Thymus (tissue), 11 donors: ENCODE results near the gene FAAH2. TPM values are rescaled to one million over a fixed set of nuclear protein-coding genes. Genes with fewer than 3 reads are reported as not detected.

Experiments used
- DNase-seq, 9 donors: peaks; one replicate each; pipeline ENCODE4 v3.0.0-alpha.2; 2013; ENCODE audit warnings: low spot score in 9 of 9, low read depth in 6 of 9, missing footprints in 1 of 9
- H3K27ac ChIP-seq, 2 donors: one replicate each; pipeline ENCODE4 v1.5.1; 2013; ENCODE audit warnings: control low read depth in 1 of 2, low read depth in 1 of 2, low read length in 1 of 2, mild to moderate bottlenecking in 1 of 2, moderate library complexity in 1 of 2
- H3K27me3 ChIP-seq, 2 donors: one replicate each; pipeline ENCODE4 v1.5.1; 2013; ENCODE audit warnings: low read length in 1 of 2; ENCODE audit not compliant: control insufficient read depth in 2 of 2, insufficient read depth in 1 of 2
- H3K36me3 ChIP-seq, 2 donors: one replicate each; pipeline ENCODE4 v1.5.1; 2013; ENCODE audit warnings: low read length in 1 of 2, mild to moderate bottlenecking in 1 of 2, moderate library complexity in 1 of 2; ENCODE audit not compliant: control insufficient read depth in 2 of 2, insufficient read depth in 2 of 2
- H3K4me1 ChIP-seq, 2 donors: one replicate each; pipeline ENCODE4 v1.5.1; 2013; ENCODE audit warnings: low read length in 2 of 2; ENCODE audit not compliant: control insufficient read depth in 2 of 2, insufficient read depth in 2 of 2
- H3K4me3 ChIP-seq, 2 donors: one replicate each; pipeline ENCODE4 v1.5.1; 2013; ENCODE audit warnings: low read length in 2 of 2, control low read depth in 1 of 2, mild to moderate bottlenecking in 1 of 2
- H3K9me3 ChIP-seq, 2 donors: one replicate each; pipeline ENCODE4 v1.5.1; 2013; ENCODE audit warnings: low read length in 1 of 2, mild to moderate bottlenecking in 1 of 2; ENCODE audit not compliant: control insufficient read depth in 2 of 2, insufficient read depth in 1 of 2
- WGBS: extraction: QIAGEN DNeasy Blood & Tissue Kit; methylation state at CpG from one replicate; pipeline ENCODE4 v1.1.7; 2013; 5-methylcytosine and 5-hydroxymethylcytosine counted together
- polyA plus RNA-seq: library from polyadenylated mRNA; stranded (reverse); fragments of 200-250 nt; gene quantifications from one replicate; pipeline ENCODE4 v1.2.3, GENCODE V29; 2013
- total RNA-seq: library from RNA; stranded (reverse); fragments of 120-200 nt; gene quantifications from one replicate; pipeline ENCODE4 v1.2.4, GENCODE V29; 2013
- donor health status: healthy.

The FAAH2 gene
- total and polyA plus RNA-seq, 2 donors = 24.5 to 34.6 TPM

DNA sequence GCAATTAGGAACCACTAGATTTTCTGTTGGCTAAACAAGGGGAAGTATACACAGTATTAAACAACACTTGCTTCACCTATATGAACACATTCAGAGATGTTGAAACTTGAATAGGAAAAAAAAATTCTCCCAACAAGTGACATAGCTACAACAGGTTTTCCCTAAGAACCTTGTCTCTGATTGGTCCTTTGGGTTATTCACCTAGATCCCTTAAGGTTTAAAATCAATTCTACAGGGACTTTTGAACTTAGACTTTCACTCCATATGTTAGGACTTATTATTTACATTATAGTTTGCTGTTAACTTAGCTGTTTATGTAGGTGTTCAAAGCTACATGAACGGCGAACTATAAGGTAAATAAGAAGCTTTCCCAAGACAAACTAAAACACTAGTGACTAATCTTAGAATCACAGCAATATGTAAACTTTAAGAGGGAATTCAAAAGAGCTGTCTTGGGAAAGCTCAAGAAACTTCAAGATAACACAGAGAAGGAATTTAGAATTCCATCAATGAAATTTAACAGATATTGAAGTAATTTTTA, 233.1 kb downstream of the FAAH2 start:
- Histone ChIP-seq H3K4me3 (no peak overlapping the region), H3K36me3 (no peaks in the 10 kb centered on the region)
- WGBS = 94% methylated on average over 2 of the region's 2 CpGs

DNA sequence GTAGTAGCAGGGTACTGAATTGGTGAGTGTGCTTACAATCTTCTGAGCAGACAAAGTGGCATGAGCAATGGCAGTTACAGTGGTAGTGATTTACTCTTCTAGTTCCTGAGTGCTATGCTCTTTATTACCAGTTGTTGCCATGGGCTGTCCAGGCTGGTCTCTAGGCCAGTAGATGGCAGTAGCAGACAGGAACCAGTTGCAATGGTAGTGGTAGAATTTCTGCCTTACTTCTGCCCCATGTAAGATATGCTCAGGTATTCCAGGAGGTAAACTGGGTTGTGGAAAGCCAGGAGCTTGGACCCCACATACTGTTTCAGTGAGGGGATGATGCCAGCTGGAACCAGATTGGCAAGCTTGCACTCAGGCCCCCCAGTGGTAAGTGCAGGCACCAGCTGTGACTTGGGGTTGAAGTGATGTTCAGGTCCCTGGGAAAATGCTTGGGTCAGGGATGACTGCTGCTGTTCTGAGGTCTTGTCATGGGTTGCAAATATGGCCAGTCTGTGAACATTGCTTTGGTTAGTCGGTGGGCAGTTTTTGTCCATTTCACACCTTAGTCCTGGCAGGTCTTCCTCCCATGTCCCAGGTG, 242.3 kb downstream of the FAAH2 start:
- WGBS = 92% methylated on average over 1 of the region's 1 CpG
- Histone ChIP-seq H3K9me3 (no peaks in the 10 kb centered on the region), H3K4me1 (no peaks in the 10 kb centered on the region), H3K27ac (no peak overlapping the region), H3K4me3 (no peak overlapping the region), H3K36me3 (no peaks in the 10 kb centered on the region), H3K27me3 (no peaks in the 10 kb centered on the region)
- DNase-seq = peak in 1 of 9 donors; percentile 12

More for the DNA sequence above, 233.1 kb downstream of the FAAH2 start:
- H3K27me3 ChIP-seq = no peaks in the 10 kb centered on the region
- no peak overlapping the region for H3K27ac ChIP-seq
- DNase-seq = no peak
- H3K9me3 ChIP-seq = no peaks in the 10 kb centered on the region
- H3K4me1 ChIP-seq = no peaks in the 10 kb centered on the region

Other genes with a start within 250 kb of the FAAH2 start
- 11.9 TPM for gene SPIN2B, start 165.2 kb upstream of the FAAH2 start, total RNA-seq
- gene SPIN2B, start 165.2 kb upstream of the FAAH2 start, polyA plus RNA-seq = 15.9 TPM
- gene SPIN2A, start 149.3 kb upstream of the FAAH2 start, total RNA-seq = 0.66 TPM
- gene SPIN2A, start 149.3 kb upstream of the FAAH2 start, polyA plus RNA-seq = 0.66 TPM